Measurements from ENCODE around the gene MYLK. TPM values are rescaled to one million over a fixed set of nuclear protein-coding genes. Genes with fewer than 3 reads are reported as not detected.

MYLK gene
- total RNA-seq, 2 experiments from 2014 or later = 0.22 TPM; not detected in 1

DNA sequence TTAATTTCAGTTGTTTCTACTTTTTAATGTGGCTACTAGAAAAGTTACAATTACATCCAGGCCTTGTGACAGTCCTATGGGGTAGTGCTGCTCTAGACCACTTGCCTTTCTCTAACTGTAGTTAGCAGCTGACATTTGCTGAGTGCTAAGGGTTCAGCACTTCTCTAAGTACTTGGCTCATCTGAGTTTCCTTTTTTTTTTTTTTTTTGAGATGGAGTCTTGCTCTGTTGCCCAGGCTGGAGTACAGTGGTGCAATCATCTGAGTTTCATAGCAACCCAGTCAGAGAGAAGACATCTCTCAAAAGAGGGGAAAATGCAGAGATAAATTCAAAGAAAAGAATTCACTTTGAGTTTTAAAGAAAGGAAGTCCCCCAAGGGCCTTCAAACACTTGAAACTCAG lies 130.8 kb downstream of the MYLK start:
- Histone ChIP-seq H3K36me3 (ENCODE audit: insufficient read depth, low read length) (no peaks in the 10 kb centered on the region), H3K27ac (ENCODE audit: low read depth in 1 of 2, low read length in 2 of 2) (no peak overlapping the region), H3K4me1 (ENCODE audit: insufficient read depth, low read length) (peaks cover 3% of the 10 kb centered on the region), H3K4me3 (ENCODE audit: low read length) (no peak overlapping the region), H3K9me3 (ENCODE audit: control insufficient read depth in 1 of 2, insufficient read depth in 1 of 2, low read length in 2 of 2) (no peaks in the 10 kb centered on the region), H3K27me3 (ENCODE audit: control insufficient read depth in 1 of 2, insufficient read depth in 2 of 2, low read length in 2 of 2) (peaks cover 0 to 2% of the 10 kb centered on the region in 2 experiments)
- Mint-ChIP-seq H3K9me3 (no peaks in the 10 kb centered on the region), H3K36me3 (ENCODE audit: low read depth) (no peaks in the 10 kb centered on the region), H3K27ac (no peak overlapping the region), H3K27me3 (peaks cover 6% of the 10 kb centered on the region), H3K4me3 (no peak overlapping the region), H3K4me1 (ENCODE audit: low read depth) (no peaks in the 10 kb centered on the region)
- ATAC-seq (ENCODE audit: poor library complexity) (no peak), DNase-seq (no peak)
- TF ChIP-seq, protein P1, sequence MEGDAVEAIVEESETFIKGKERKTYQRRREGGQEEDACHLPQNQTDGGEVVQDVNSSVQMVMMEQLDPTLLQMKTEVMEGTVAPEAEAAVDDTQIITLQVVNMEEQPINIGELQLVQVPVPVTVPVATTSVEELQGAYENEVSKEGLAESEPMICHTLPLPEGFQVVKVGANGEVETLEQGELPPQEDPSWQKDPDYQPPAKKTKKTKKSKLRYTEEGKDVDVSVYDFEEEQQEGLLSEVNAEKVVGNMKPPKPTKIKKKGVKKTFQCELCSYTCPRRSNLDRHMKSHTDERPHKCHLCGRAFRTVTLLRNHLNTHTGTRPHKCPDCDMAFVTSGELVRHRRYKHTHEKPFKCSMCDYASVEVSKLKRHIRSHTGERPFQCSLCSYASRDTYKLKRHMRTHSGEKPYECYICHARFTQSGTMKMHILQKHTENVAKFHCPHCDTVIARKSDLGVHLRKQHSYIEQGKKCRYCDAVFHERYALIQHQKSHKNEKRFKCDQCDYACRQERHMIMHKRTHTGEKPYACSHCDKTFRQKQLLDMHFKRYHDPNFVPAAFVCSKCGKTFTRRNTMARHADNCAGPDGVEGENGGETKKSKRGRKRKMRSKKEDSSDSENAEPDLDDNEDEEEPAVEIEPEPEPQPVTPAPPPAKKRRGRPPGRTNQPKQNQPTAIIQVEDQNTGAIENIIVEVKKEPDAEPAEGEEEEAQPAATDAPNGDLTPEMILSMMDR (IDR thresholded peaks at IDR 0.05) = no peak
- POLR2A ChIA-PET = no interaction called here
- CTCF ChIA-PET = no interaction called here
- intact Hi-C loops (cut with DNase I, micrococcal nuclease) = no loop called here

DNA sequence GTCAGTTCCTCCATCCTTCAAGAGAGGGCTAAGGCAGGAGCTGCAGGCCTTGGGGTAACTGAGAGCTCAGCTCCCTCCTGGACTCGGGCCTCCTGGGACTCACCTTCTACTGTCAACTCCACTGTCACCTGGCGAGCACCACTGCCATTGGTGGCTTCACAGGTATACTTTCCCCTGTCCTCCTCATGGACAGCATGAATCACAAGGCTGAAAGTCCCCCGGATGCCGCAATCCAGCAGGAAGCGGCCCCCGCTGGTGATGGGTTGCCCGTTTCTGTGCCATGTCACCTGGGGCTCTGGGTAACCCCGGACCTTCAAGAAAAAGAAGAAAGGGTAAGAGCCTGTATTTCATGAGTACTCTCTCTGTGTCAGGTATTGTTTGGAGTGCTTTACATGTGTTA lies 131.9 kb downstream of the MYLK start:
- Histone ChIP-seq H3K4me1 (ENCODE audit: insufficient read depth, low read length) (peaks cover 2% of the 10 kb centered on the region), H3K36me3 (ENCODE audit: insufficient read depth, low read length) (no peaks in the 10 kb centered on the region), H3K4me3 (ENCODE audit: low read length) (no peak overlapping the region), H3K27me3 (ENCODE audit: control insufficient read depth in 1 of 2, insufficient read depth in 2 of 2, low read length in 2 of 2) (peaks cover 0 to 2% of the 10 kb centered on the region in 2 experiments), H3K27ac (ENCODE audit: low read depth in 1 of 2, low read length in 2 of 2) (no peak overlapping the region), H3K9me3 (ENCODE audit: control insufficient read depth in 1 of 2, insufficient read depth in 1 of 2, low read length in 2 of 2) (no peaks in the 10 kb centered on the region)
- CTCF ChIA-PET = no interaction called here
- no peaks in the 10 kb centered on the region for H3K9me3 Mint-ChIP-seq
- no peak for ATAC-seq (ENCODE audit: poor library complexity)
- H3K27me3 Mint-ChIP-seq = peaks cover 1% of the 10 kb centered on the region
- no peak for DNase-seq
- no peaks in the 10 kb centered on the region for H3K36me3 Mint-ChIP-seq (ENCODE audit: low read depth)
- intact Hi-C loops (cut with DNase I, micrococcal nuclease) = no loop called here
- no peaks in the 10 kb centered on the region for H3K4me1 Mint-ChIP-seq (ENCODE audit: low read depth)
- POLR2A ChIA-PET = no interaction called here
- no peak overlapping the region for H3K4me3 Mint-ChIP-seq
- no peak overlapping the region for H3K27ac Mint-ChIP-seq
- TF ChIP-seq, protein P1 (IDR thresholded peaks at IDR 0.05) = no peak

DNA sequence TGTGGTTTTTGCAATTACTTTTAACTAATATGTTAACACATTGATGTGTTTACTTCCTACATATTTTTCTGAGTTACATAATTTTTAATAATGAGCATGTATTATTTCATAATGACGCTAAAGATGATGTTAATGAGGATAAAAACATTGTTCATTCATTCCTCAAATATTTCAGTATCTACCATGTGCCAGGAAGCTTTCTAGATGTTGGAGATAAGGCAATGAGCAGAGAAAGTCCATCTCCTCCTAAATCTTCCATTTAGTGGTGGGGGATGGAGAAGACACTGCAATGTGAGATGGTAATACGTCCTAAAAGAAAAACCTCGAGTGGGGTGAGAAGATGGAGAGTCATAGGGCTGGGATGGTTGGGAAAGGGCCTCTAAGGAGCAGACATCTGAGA lies 132.7 kb downstream of the MYLK start:
- Mint-ChIP-seq H3K9me3 (no peaks in the 10 kb centered on the region), H3K27ac (no peak overlapping the region), H3K4me1 (ENCODE audit: low read depth) (no peaks in the 10 kb centered on the region), H3K4me3 (no peak overlapping the region), H3K27me3 (no peaks in the 10 kb centered on the region), H3K36me3 (ENCODE audit: low read depth) (no peaks in the 10 kb centered on the region)
- Histone ChIP-seq H3K36me3 (ENCODE audit: insufficient read depth, low read length) (no peaks in the 10 kb centered on the region), H3K9me3 (ENCODE audit: control insufficient read depth in 1 of 2, insufficient read depth in 1 of 2, low read length in 2 of 2) (no peaks in the 10 kb centered on the region), H3K4me1 (ENCODE audit: insufficient read depth, low read length) (no peaks in the 10 kb centered on the region), H3K27ac (ENCODE audit: low read depth in 1 of 2, low read length in 2 of 2) (no peak overlapping the region), H3K4me3 (ENCODE audit: low read length) (no peak overlapping the region), H3K27me3 (ENCODE audit: control insufficient read depth in 1 of 2, insufficient read depth in 2 of 2, low read length in 2 of 2) (peaks cover 0 to 2% of the 10 kb centered on the region in 2 experiments)
- DNase-seq (no peak), ATAC-seq (ENCODE audit: poor library complexity) (no peak)
- intact Hi-C loops (cut with DNase I, micrococcal nuclease) = no loop called here
- POLR2A ChIA-PET = no interaction called here
- CTCF ChIA-PET = no interaction called here
- TF ChIP-seq, protein P1 (IDR thresholded peaks at IDR 0.05) = no peak
